ENCODE measurements around the gene PRDX4.

DNA sequence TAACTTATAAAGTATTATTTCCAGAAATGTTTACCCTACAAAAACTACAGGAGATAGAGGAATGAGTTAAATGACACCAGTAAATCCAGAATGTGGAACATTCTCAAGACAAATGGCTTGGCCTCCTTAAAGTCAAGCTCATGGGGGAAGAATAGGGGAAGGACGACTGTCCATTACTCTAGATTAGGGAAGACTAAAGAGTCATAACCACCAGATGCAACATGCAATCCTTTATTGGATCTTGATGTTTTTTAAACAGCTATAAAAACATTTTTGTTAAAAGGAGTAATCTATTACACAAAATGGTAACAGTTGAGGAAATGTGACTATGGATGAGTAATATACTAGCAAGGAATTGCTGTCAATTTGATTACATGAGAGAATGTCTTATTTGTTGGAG is 64.7 kb downstream of the PRDX4 start:
- TF ChIP-seq KAT2A (conservative IDR thresholded peaks at IDR 0.05; ENCODE audit: control insufficient read depth, low read depth, low read length) (no peak), CEBPB (IDR thresholded peaks at IDR 0.05; ENCODE audit: borderline replicate concordance in 1 of 2, low read depth in 2 of 2, low read length in 2 of 2) (no peak), NFIC (IDR thresholded peaks at IDR 0.05; ENCODE audit: low read depth, low read length) (no peak)
- TF ChIP-seq, protein P1, sequence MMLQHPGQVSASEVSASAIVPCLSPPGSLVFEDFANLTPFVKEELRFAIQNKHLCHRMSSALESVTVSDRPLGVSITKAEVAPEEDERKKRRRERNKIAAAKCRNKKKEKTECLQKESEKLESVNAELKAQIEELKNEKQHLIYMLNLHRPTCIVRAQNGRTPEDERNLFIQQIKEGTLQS (IDR thresholded peaks at IDR 0.05; ENCODE audit: borderline replicate concordance, extremely low read depth, low read depth, low read length), result no peak

All from GM12878 (cell line).